ENCODE data around the gene FGFR2.

FGFR2 gene

GRCh38 chr10:121469797-121470606 lies 128.2 kb downstream of the FGFR2 start:
- ATAC-seq, result no peak
- TF ChIP-seq GLIS3 (CRISPR knock-in tag; IDR thresholded peaks at IDR 0.05) (no peak), ZNF8 (CRISPR knock-in tag; IDR thresholded peaks at IDR 0.05) (no peak), SNAI2 (CRISPR knock-in tag; IDR thresholded peaks at IDR 0.05) (no peak)

- ATAC-seq, result no peak
- no peak for TF ChIP-seq OSR1 (CRISPR knock-in tag; IDR thresholded peaks at IDR 0.05)
- TF ChIP-seq POU6F1 (CRISPR knock-in tag; IDR thresholded peaks at IDR 0.05; ENCODE audit: borderline replicate concordance, low read depth), result no peak
- TF ChIP-seq ESRRG (CRISPR knock-in tag; IDR thresholded peaks at IDR 0.05), result no peak
- TF ChIP-seq ZFP30 (CRISPR knock-in tag; IDR thresholded peaks at IDR 0.05), result no peak
- TF ChIP-seq TCF4 (CRISPR knock-in tag; IDR thresholded peaks at IDR 0.05; ENCODE audit: borderline replicate concordance), result no peak
- no peak for TF ChIP-seq PPARA (CRISPR knock-in tag; IDR thresholded peaks at IDR 0.05; ENCODE audit: borderline replicate concordance)
- no peak for TF ChIP-seq ZFP3 (CRISPR knock-in tag; IDR thresholded peaks at IDR 0.05)
- TF ChIP-seq RARB (CRISPR knock-in tag; IDR thresholded peaks at IDR 0.05), result no peak
- no peak for TF ChIP-seq TSHZ2 (CRISPR knock-in tag; IDR thresholded peaks at IDR 0.05)
- TF ChIP-seq BACH2 (CRISPR knock-in tag; IDR thresholded peaks at IDR 0.05; ENCODE audit: borderline replicate concordance), result no peak
- TF ChIP-seq CSDC2 (CRISPR knock-in tag; IDR thresholded peaks at IDR 0.05), result no peak
- TF ChIP-seq SNAI2 (CRISPR knock-in tag; IDR thresholded peaks at IDR 0.05), result no peak
- TF ChIP-seq ZC3H10 (CRISPR knock-in tag; IDR thresholded peaks at IDR 0.05), result no peak
- TF ChIP-seq ARNTL (CRISPR knock-in tag; IDR thresholded peaks at IDR 0.05; ENCODE audit: borderline replicate concordance, low read depth), result no peak
- no peak for TF ChIP-seq CREB5 (CRISPR knock-in tag; IDR thresholded peaks at IDR 0.05; ENCODE audit: low read depth)
- no peak for TF ChIP-seq GLIS3 (CRISPR knock-in tag; IDR thresholded peaks at IDR 0.05)
- TF ChIP-seq PATZ1 (CRISPR knock-in tag; IDR thresholded peaks at IDR 0.05; ENCODE audit: borderline replicate concordance), result no peak
- TF ChIP-seq ISL1 (CRISPR knock-in tag; IDR thresholded peaks at IDR 0.05), result no peak
These were observed 129.5 kb downstream of the FGFR2 start for GRCh38 chr10:121468726-121469125.

GRCh38 chr10:121466424-121466823 lies 131.8 kb downstream of the FGFR2 start:
- TF ChIP-seq OSR1 (CRISPR knock-in tag; IDR thresholded peaks at IDR 0.05), result no peak
- no peak for TF ChIP-seq ISL1 (CRISPR knock-in tag; IDR thresholded peaks at IDR 0.05)
- TF ChIP-seq TSHZ2 (CRISPR knock-in tag; IDR thresholded peaks at IDR 0.05), result no peak
- TF ChIP-seq PATZ1 (CRISPR knock-in tag; IDR thresholded peaks at IDR 0.05; ENCODE audit: borderline replicate concordance), result no peak

More at GRCh38 chr10:121466424-121466823, 131.8 kb downstream of the FGFR2 start:
- ATAC-seq, result no peak

Measured in SK-N-SH treated with all-trans-retinoic acid at 6 μM for 48 hours (cell line).